ENCODE results near the gene STAC3.

Gene STAC3

GRCh38 chr12:57254506-57255280 lies 3.7 kb upstream of the STAC3 start:
- no peaks in the 10 kb centered on the region for H3K4me1 ChIP-seq (ENCODE audit: insufficient read depth, insufficient read length)
- H3K27me3 ChIP-seq (ENCODE audit: insufficient read depth, insufficient read length): no peaks in the 10 kb centered on the region
- H3K36me3 ChIP-seq (ENCODE audit: insufficient read depth, insufficient read length, low read length): peaks cover 39% of the 10 kb centered on the region
- TF ChIP-seq YY1 (IDR thresholded peaks at IDR 0.05; ENCODE audit: insufficient read depth, insufficient read length): no peak
- TF ChIP-seq ZNF274 (IDR thresholded peaks at IDR 0.05; ENCODE audit: low read depth, low read length): no peak
- no peak for TF ChIP-seq SUZ12 (IDR thresholded peaks at IDR 0.05; ENCODE audit: extremely low read depth, insufficient read depth, insufficient read length)
- H3K4me3 ChIP-seq (ENCODE audit: insufficient read length, low read depth): no peak overlapping the region
- no peak for DNase-seq (ENCODE audit: low read depth, low spot score)
- no peaks in the 10 kb centered on the region for H3K9me3 ChIP-seq (ENCODE audit: insufficient read depth, low read length)
- no peak overlapping the region for H3K9ac ChIP-seq (ENCODE audit: insufficient read length, low read depth)

- H3K36me3 ChIP-seq (ENCODE audit: insufficient read depth, insufficient read length, low read length): peaks cover 7% of the 10 kb centered on the region
- TF ChIP-seq ZNF274 (IDR thresholded peaks at IDR 0.05; ENCODE audit: low read depth, low read length) (no peak), YY1 (IDR thresholded peaks at IDR 0.05; ENCODE audit: insufficient read depth, insufficient read length) (no peak), SUZ12 (IDR thresholded peaks at IDR 0.05; ENCODE audit: extremely low read depth, insufficient read depth, insufficient read length) (no peak)
- no peaks in the 10 kb centered on the region for H3K27me3 ChIP-seq (ENCODE audit: insufficient read depth, insufficient read length)
Observed at GRCh38 chr12:57250541-57250940, 446 bp downstream of the STAC3 start.

GRCh38 chr12:57248934-57249742 lies 1.8 kb downstream of the STAC3 start:
- DNase-seq (ENCODE audit: low read depth, low spot score): no peak
- Histone ChIP-seq H3K27me3 (ENCODE audit: insufficient read depth, insufficient read length) (peaks cover 2% of the 10 kb centered on the region), H3K9me3 (ENCODE audit: insufficient read depth, low read length) (no peaks in the 10 kb centered on the region), H3K36me3 (ENCODE audit: insufficient read depth, insufficient read length, low read length) (no peaks in the 10 kb centered on the region), H3K4me3 (ENCODE audit: insufficient read length, low read depth) (no peak overlapping the region), H3K9ac (ENCODE audit: insufficient read length, low read depth) (no peak overlapping the region), H3K4me1 (ENCODE audit: insufficient read depth, insufficient read length) (peaks cover 2% of the 10 kb centered on the region)
- TF ChIP-seq SUZ12 (IDR thresholded peaks at IDR 0.05; ENCODE audit: extremely low read depth, insufficient read depth, insufficient read length) (no peak), ZNF274 (IDR thresholded peaks at IDR 0.05; ENCODE audit: low read depth, low read length) (no peak), YY1 (IDR thresholded peaks at IDR 0.05; ENCODE audit: insufficient read depth, insufficient read length) (no peak)

More at GRCh38 chr12:57250541-57250940, 446 bp downstream of the STAC3 start:
- Histone ChIP-seq H3K9ac (ENCODE audit: insufficient read length, low read depth) (no peak overlapping the region), H3K9me3 (ENCODE audit: insufficient read depth, low read length) (no peaks in the 10 kb centered on the region), H3K4me1 (ENCODE audit: insufficient read depth, insufficient read length) (no peaks in the 10 kb centered on the region), H3K4me3 (ENCODE audit: insufficient read length, low read depth) (no peak overlapping the region)
- DNase-seq (ENCODE audit: low read depth, low spot score): no peak

GRCh38 chr12:57247041-57247440 lies 3.9 kb downstream of the STAC3 start:
- TF ChIP-seq ZNF274 (IDR thresholded peaks at IDR 0.05; ENCODE audit: low read depth, low read length) (no peak), YY1 (IDR thresholded peaks at IDR 0.05; ENCODE audit: insufficient read depth, insufficient read length) (no peak), SUZ12 (IDR thresholded peaks at IDR 0.05; ENCODE audit: extremely low read depth, insufficient read depth, insufficient read length) (no peak)
- H3K27me3 ChIP-seq (ENCODE audit: insufficient read depth, insufficient read length): peaks cover 18% of the 10 kb centered on the region
- H3K9me3 ChIP-seq (ENCODE audit: insufficient read depth, low read length): no peaks in the 10 kb centered on the region; the same call in 1 of the 2 replicates
- no peak overlapping the region for H3K4me3 ChIP-seq (ENCODE audit: insufficient read length, low read depth)
- H3K9ac ChIP-seq (ENCODE audit: insufficient read length, low read depth): no peak overlapping the region
- no peaks in the 10 kb centered on the region for H3K36me3 ChIP-seq (ENCODE audit: insufficient read depth, insufficient read length, low read length)
- peaks cover 12% of the 10 kb centered on the region for H3K4me1 ChIP-seq (ENCODE audit: insufficient read depth, insufficient read length)
- peak; percentile 86 for DNase-seq (ENCODE audit: low read depth, low spot score)

- peaks cover 45% of the 10 kb centered on the region for H3K27me3 ChIP-seq (ENCODE audit: insufficient read depth, insufficient read length)
- peaks cover 22% of the 10 kb centered on the region for H3K4me1 ChIP-seq (ENCODE audit: insufficient read depth, insufficient read length)
- no peaks in the 10 kb centered on the region; the same call in 1 of the 2 replicates for H3K9me3 ChIP-seq (ENCODE audit: insufficient read depth, low read length)
- TF ChIP-seq SUZ12 (IDR thresholded peaks at IDR 0.05; ENCODE audit: extremely low read depth, insufficient read depth, insufficient read length) (no peak), YY1 (IDR thresholded peaks at IDR 0.05; ENCODE audit: insufficient read depth, insufficient read length) (no peak), ZNF274 (IDR thresholded peaks at IDR 0.05; ENCODE audit: low read depth, low read length) (no peak)
- H3K36me3 ChIP-seq (ENCODE audit: insufficient read depth, insufficient read length, low read length): no peaks in the 10 kb centered on the region
- no peak overlapping the region for H3K9ac ChIP-seq (ENCODE audit: insufficient read length, low read depth)
- DNase-seq (ENCODE audit: low read depth, low spot score): no peak
- no peak overlapping the region for H3K4me3 ChIP-seq (ENCODE audit: insufficient read length, low read depth)
Observed at GRCh38 chr12:57244312-57244696, 6.7 kb downstream of the STAC3 start.

- Histone ChIP-seq H3K27me3 (ENCODE audit: insufficient read depth, insufficient read length) (peaks cover 51% of the 10 kb centered on the region), H3K9ac (ENCODE audit: insufficient read length, low read depth) (peak overlapping the region; percentile 76), H3K9me3 (ENCODE audit: insufficient read depth, low read length) (no peaks in the 10 kb centered on the region; the same call in 1 of the 2 replicates), H3K4me1 (ENCODE audit: insufficient read depth, insufficient read length) (peaks cover 22% of the 10 kb centered on the region), H3K36me3 (ENCODE audit: insufficient read depth, insufficient read length, low read length) (no peaks in the 10 kb centered on the region), H3K4me3 (ENCODE audit: insufficient read length, low read depth) (peak overlapping the region; percentile 48)
- peak; percentile 77 for DNase-seq (ENCODE audit: low read depth, low spot score)
- no peak for TF ChIP-seq SUZ12 (IDR thresholded peaks at IDR 0.05; ENCODE audit: extremely low read depth, insufficient read depth, insufficient read length)
Observed at GRCh38 chr12:57243521-57244311, 7.3 kb downstream of the STAC3 start.

Data from NT2/D1 (cell line).